ENCODE measurements around the gene HDC.

The HDC gene

GRCh38 chr15:50251638-50252182 lies 13.8 kb downstream of the HDC start:
- no peak overlapping the region for H3K14ac ChIP-seq (ENCODE audit: low read length in 2 of 2)
- no peaks in the 10 kb centered on the region for H3K36me3 ChIP-seq (ENCODE audit: control insufficient read depth in 1 of 2, insufficient read depth in 2 of 2, low read depth in 1 of 2, low read length in 2 of 2)
- no peak overlapping the region for H4K91ac ChIP-seq (ENCODE audit: low read length)
- H2BK5ac ChIP-seq (ENCODE audit: low read depth, low read length, poor library complexity, severe bottlenecking) = no peak overlapping the region
- no peak overlapping the region for H3K4ac ChIP-seq (ENCODE audit: low read depth in 1 of 2, low read length in 2 of 2)
- no peak overlapping the region for H3K4me2 ChIP-seq (ENCODE audit: low read length, poor library complexity, severe bottlenecking)
- H3K4me1 ChIP-seq (ENCODE audit: control insufficient read depth, insufficient read depth, low read depth, low read length) = peaks cover 2% of the 10 kb centered on the region
- peaks cover 14 to 15% of the 10 kb centered on the region in 2 experiments for H3K27me3 ChIP-seq (ENCODE audit: control insufficient read depth in 1 of 2, insufficient read depth in 1 of 2, low read length in 2 of 2)
- DNase-seq = no peak
- H2BK120ac ChIP-seq (ENCODE audit: low read depth, low read length) = no peak overlapping the region
- 92% methylated on average over 10 of the region's 11 CpGs for WGBS
- H3K79me1 ChIP-seq (replicated peaks; ENCODE audit: low read length, poor library complexity, severe bottlenecking) = no peaks in the 10 kb centered on the region
- H3K23ac ChIP-seq (ENCODE audit: low read length in 2 of 2) = no peak overlapping the region
- H3K27ac ChIP-seq (ENCODE audit: low read length, poor library complexity, severe bottlenecking) = no peak overlapping the region
- H2BK12ac ChIP-seq (ENCODE audit: low read length in 2 of 2) = no peak overlapping the region
- no peak overlapping the region for H2AFZ ChIP-seq (ENCODE audit: low read depth, low read length)
- no peak overlapping the region for H3K18ac ChIP-seq (ENCODE audit: low read depth in 1 of 2, low read length in 2 of 2)
- H3K9me3 ChIP-seq (ENCODE audit: control insufficient read depth, low read length) = no peaks in the 10 kb centered on the region
- H2BK15ac ChIP-seq (ENCODE audit: low read depth, poor library complexity, severe bottlenecking) = no peak overlapping the region
- H3K4me3 ChIP-seq (ENCODE audit: insufficient read depth in 1 of 2, low read depth in 1 of 2, low read length in 2 of 2) = no peak overlapping the region
- no peak overlapping the region for H2AK5ac ChIP-seq (ENCODE audit: low read length, severe bottlenecking)
- H4K8ac ChIP-seq (ENCODE audit: low read length) = no peak overlapping the region
- no peak overlapping the region for H3K9ac ChIP-seq (ENCODE audit: low read length)

DNA sequence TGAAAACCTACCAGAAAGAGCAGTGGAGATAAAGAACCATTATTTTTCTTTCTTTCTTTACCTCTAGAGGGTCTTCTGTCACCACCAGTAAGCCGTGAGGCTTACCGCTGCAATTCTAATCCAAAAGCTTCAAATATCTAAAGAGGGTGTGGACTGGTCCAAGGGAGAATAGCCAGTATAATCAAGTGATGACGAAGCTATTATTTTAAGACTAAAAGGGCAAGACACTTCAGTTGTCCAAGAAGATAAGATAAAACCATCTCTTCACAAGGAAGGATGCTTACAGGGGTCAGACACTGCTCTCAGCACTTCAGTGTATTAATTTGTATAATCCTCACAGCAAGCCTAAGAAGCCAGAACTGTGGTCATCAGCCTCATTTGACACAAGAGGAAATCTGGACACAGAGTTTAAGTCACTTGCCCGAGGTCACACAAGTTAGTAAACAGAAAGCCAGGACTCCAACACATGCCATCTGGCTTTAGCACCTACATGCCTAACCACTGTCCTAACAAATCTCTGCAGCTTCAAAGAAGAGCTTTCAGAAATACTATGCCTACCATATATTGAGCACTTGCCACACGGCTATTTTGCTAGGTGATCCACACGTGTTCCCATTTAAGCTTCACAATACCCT lies 14.6 kb downstream of the HDC start:
- no peak for DNase-seq
- H2BK120ac ChIP-seq (ENCODE audit: low read depth, low read length) = no peak overlapping the region
- no peaks in the 10 kb centered on the region for H3K36me3 ChIP-seq (ENCODE audit: control insufficient read depth in 1 of 2, insufficient read depth in 2 of 2, low read depth in 1 of 2, low read length in 2 of 2)
- H2AK5ac ChIP-seq (ENCODE audit: low read length, severe bottlenecking) = no peak overlapping the region
- H4K8ac ChIP-seq (ENCODE audit: low read length) = no peak overlapping the region
- H3K9me3 ChIP-seq (ENCODE audit: control insufficient read depth, low read length) = no peaks in the 10 kb centered on the region
- H3K79me1 ChIP-seq (replicated peaks; ENCODE audit: low read length, poor library complexity, severe bottlenecking) = no peaks in the 10 kb centered on the region
- H2BK12ac ChIP-seq (ENCODE audit: low read length in 2 of 2) = no peak overlapping the region
- no peak overlapping the region for H2BK15ac ChIP-seq (ENCODE audit: low read depth, poor library complexity, severe bottlenecking)
- H3K4me1 ChIP-seq (ENCODE audit: control insufficient read depth, insufficient read depth, low read depth, low read length) = peaks cover 2% of the 10 kb centered on the region
- H3K27ac ChIP-seq (ENCODE audit: low read length, poor library complexity, severe bottlenecking) = no peak overlapping the region
- no peak overlapping the region for H3K14ac ChIP-seq (ENCODE audit: low read length in 2 of 2)
- no peak overlapping the region for H2BK5ac ChIP-seq (ENCODE audit: low read depth, low read length, poor library complexity, severe bottlenecking)
- H3K4me3 ChIP-seq (ENCODE audit: insufficient read depth in 1 of 2, low read depth in 1 of 2, low read length in 2 of 2) = no peak overlapping the region
- whole genome bisulfite sequencing = 76% methylated on average over 4 of the region's 6 CpGs
- H3K4ac ChIP-seq (ENCODE audit: low read depth in 1 of 2, low read length in 2 of 2) = no peak overlapping the region
- H3K9ac ChIP-seq (ENCODE audit: low read length) = no peak overlapping the region
- H3K4me2 ChIP-seq (ENCODE audit: low read length, poor library complexity, severe bottlenecking) = no peak overlapping the region
- peaks cover 14 to 15% of the 10 kb centered on the region in 2 experiments for H3K27me3 ChIP-seq (ENCODE audit: control insufficient read depth in 1 of 2, insufficient read depth in 1 of 2, low read length in 2 of 2)
- H3K18ac ChIP-seq (ENCODE audit: low read depth in 1 of 2, low read length in 2 of 2) = no peak overlapping the region
- no peak overlapping the region for H2AFZ ChIP-seq (ENCODE audit: low read depth, low read length)
- H3K23ac ChIP-seq (ENCODE audit: low read length in 2 of 2) = no peak overlapping the region
- H4K91ac ChIP-seq (ENCODE audit: low read length) = no peak overlapping the region

DNA sequence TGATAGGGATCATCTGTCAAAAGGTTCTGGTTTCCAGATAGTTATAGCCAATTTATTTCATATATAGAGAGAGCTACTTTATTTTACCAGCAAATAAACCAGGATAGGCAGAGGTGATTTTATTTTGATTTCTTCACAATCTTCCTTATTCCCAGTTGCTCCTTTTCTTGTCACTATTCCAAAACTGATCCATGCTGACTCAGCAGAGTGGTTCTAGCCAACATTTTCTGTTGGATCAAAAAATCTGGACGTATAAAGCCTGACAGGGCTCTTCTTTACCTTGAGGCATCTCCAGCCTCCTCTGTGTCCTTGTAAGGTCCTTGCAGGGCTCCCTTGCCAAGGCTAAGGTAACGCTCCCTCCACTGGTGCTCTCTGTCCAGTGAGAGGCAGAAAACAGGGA lies 15.8 kb downstream of the HDC start:
- Histone ChIP-seq H3K4me2 (ENCODE audit: low read length, poor library complexity, severe bottlenecking) (no peak overlapping the region), H3K4ac (ENCODE audit: low read depth in 1 of 2, low read length in 2 of 2) (no peak overlapping the region), H2BK120ac (ENCODE audit: low read depth, low read length) (no peak overlapping the region), H4K91ac (ENCODE audit: low read length) (no peak overlapping the region), H3K36me3 (ENCODE audit: control insufficient read depth in 1 of 2, insufficient read depth in 2 of 2, low read depth in 1 of 2, low read length in 2 of 2) (no peaks in the 10 kb centered on the region), H2AK5ac (ENCODE audit: low read length, severe bottlenecking) (no peak overlapping the region), H3K9ac (ENCODE audit: low read length) (no peak overlapping the region), H3K27ac (ENCODE audit: low read length, poor library complexity, severe bottlenecking) (no peak overlapping the region), H2BK12ac (ENCODE audit: low read length in 2 of 2) (no peak overlapping the region), H3K79me1 (replicated peaks; ENCODE audit: low read length, poor library complexity, severe bottlenecking) (no peaks in the 10 kb centered on the region), H3K4me3 (ENCODE audit: insufficient read depth in 1 of 2, low read depth in 1 of 2, low read length in 2 of 2) (no peak overlapping the region), H2BK5ac (ENCODE audit: low read depth, low read length, poor library complexity, severe bottlenecking) (no peak overlapping the region), H3K14ac (ENCODE audit: low read length in 2 of 2) (no peak overlapping the region), H3K4me1 (ENCODE audit: control insufficient read depth, insufficient read depth, low read depth, low read length) (peaks cover 2% of the 10 kb centered on the region), H3K27me3 (ENCODE audit: control insufficient read depth in 1 of 2, insufficient read depth in 1 of 2, low read length in 2 of 2) (peaks cover 14 to 15% of the 10 kb centered on the region in 2 experiments), H4K8ac (ENCODE audit: low read length) (no peak overlapping the region), H3K9me3 (ENCODE audit: control insufficient read depth, low read length) (no peaks in the 10 kb centered on the region), H2BK15ac (ENCODE audit: low read depth, poor library complexity, severe bottlenecking) (no peak overlapping the region), H3K18ac (ENCODE audit: low read depth in 1 of 2, low read length in 2 of 2) (no peak overlapping the region), H3K23ac (ENCODE audit: low read length in 2 of 2) (no peak overlapping the region), H2AFZ (ENCODE audit: low read depth, low read length) (no peak overlapping the region)
- no peak for DNase-seq
- 84% methylated on average over 2 of the region's 2 CpGs for WGBS

DNA sequence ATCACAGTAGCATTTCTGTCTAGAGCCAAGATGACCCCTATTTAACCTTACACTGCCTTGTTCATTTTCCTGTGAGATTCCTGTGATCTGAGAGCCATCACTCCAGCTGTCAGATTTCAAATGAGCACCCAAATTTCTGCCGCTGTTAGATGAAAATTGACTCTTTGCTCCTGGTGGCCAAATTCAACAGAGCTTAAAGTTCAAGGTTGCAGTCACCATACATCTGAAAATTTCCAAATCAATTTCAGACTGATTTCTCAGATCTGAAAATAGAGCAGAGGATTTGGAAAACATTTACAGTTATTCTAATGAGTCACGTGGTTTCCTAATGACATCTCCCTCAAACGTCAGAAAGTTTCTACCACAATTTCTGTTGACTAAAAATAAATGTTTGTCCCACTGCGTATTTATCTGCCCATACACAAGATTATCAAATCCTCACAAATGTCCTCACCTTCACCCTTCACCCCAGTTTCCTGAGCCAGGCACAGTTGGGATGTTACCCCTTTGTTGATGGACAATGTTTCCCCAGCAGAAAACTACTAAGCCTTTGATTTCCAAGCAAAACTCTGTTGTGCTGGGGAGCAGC lies 16.4 kb downstream of the HDC start:
- no peak overlapping the region for H2AFZ ChIP-seq (ENCODE audit: low read depth, low read length)
- 85% methylated on average over 4 of the region's 4 CpGs for WGBS
- H3K23ac ChIP-seq (ENCODE audit: low read length in 2 of 2) = no peak overlapping the region

More for the DNA sequence above, 16.4 kb downstream of the HDC start:
- no peak overlapping the region for H3K4me2 ChIP-seq (ENCODE audit: low read length, poor library complexity, severe bottlenecking)
- no peaks in the 10 kb centered on the region for H3K36me3 ChIP-seq (ENCODE audit: control insufficient read depth in 1 of 2, insufficient read depth in 2 of 2, low read depth in 1 of 2, low read length in 2 of 2)
- no peaks in the 10 kb centered on the region for H3K79me1 ChIP-seq (replicated peaks; ENCODE audit: low read length, poor library complexity, severe bottlenecking)
- no peak overlapping the region for H3K9ac ChIP-seq (ENCODE audit: low read length)
- H3K14ac ChIP-seq (ENCODE audit: low read length in 2 of 2) = no peak overlapping the region
- H3K27me3 ChIP-seq (ENCODE audit: control insufficient read depth in 1 of 2, insufficient read depth in 1 of 2, low read length in 2 of 2) = peaks cover 10 to 15% of the 10 kb centered on the region in 2 experiments
- no peak overlapping the region for H3K4ac ChIP-seq (ENCODE audit: low read depth in 1 of 2, low read length in 2 of 2)
- no peak overlapping the region for H4K91ac ChIP-seq (ENCODE audit: low read length)
- no peak overlapping the region for H3K18ac ChIP-seq (ENCODE audit: low read depth in 1 of 2, low read length in 2 of 2)
- H2BK120ac ChIP-seq (ENCODE audit: low read depth, low read length) = no peak overlapping the region
- no peak overlapping the region for H3K4me3 ChIP-seq (ENCODE audit: insufficient read depth in 1 of 2, low read depth in 1 of 2, low read length in 2 of 2)
- H2BK5ac ChIP-seq (ENCODE audit: low read depth, low read length, poor library complexity, severe bottlenecking) = no peak overlapping the region
- H2BK15ac ChIP-seq (ENCODE audit: low read depth, poor library complexity, severe bottlenecking) = no peak overlapping the region
- no peak overlapping the region for H4K8ac ChIP-seq (ENCODE audit: low read length)
- H2BK12ac ChIP-seq (ENCODE audit: low read length in 2 of 2) = no peak overlapping the region
- no peaks in the 10 kb centered on the region for H3K9me3 ChIP-seq (ENCODE audit: control insufficient read depth, low read length)
- no peak overlapping the region for H3K27ac ChIP-seq (ENCODE audit: low read length, poor library complexity, severe bottlenecking)
- H2AK5ac ChIP-seq (ENCODE audit: low read length, severe bottlenecking) = no peak overlapping the region
- no peak for DNase-seq
- peaks cover 2% of the 10 kb centered on the region for H3K4me1 ChIP-seq (ENCODE audit: control insufficient read depth, insufficient read depth, low read depth, low read length)

Data from mesenchymal stem cell (in vitro differentiated cells and primary cell).